GM18951 (cell line): Measurements from ENCODE around the gene ZCCHC14.
"Not testable (repeated sequence)": the region's sequence is repeated elsewhere in the genome, so short reads cannot be mapped to it uniquely, and the experiment has no call there.

Experiments used
- POLR2A ChIP-seq: IDR thresholded peaks from 4 replicates; pipeline ENCODE4 v1.6.1; 2011; ENCODE audit warnings: mild to moderate bottlenecking; ENCODE audit not compliant: insufficient read length, insufficient read depth; ENCODE audit errors: extremely low read depth
- in situ Hi-C: fragments of 300-500 bp; cut with MboI; formaldehyde crosslinking; loops from one replicate; pipeline ENCODE4 v1.12.0; 2022; ENCODE audit warnings: low sequenced_read_pairs, mixed read lengths, inconsistent platforms; ENCODE audit not compliant: unreplicated experiment

Gene ZCCHC14

GRCh38 chr16:87496447-87496801 is 3.6 kb upstream of the ZCCHC14 start:
- in situ Hi-C loops: no loop called here
- no peak for TF ChIP-seq POLR2A

DNA sequence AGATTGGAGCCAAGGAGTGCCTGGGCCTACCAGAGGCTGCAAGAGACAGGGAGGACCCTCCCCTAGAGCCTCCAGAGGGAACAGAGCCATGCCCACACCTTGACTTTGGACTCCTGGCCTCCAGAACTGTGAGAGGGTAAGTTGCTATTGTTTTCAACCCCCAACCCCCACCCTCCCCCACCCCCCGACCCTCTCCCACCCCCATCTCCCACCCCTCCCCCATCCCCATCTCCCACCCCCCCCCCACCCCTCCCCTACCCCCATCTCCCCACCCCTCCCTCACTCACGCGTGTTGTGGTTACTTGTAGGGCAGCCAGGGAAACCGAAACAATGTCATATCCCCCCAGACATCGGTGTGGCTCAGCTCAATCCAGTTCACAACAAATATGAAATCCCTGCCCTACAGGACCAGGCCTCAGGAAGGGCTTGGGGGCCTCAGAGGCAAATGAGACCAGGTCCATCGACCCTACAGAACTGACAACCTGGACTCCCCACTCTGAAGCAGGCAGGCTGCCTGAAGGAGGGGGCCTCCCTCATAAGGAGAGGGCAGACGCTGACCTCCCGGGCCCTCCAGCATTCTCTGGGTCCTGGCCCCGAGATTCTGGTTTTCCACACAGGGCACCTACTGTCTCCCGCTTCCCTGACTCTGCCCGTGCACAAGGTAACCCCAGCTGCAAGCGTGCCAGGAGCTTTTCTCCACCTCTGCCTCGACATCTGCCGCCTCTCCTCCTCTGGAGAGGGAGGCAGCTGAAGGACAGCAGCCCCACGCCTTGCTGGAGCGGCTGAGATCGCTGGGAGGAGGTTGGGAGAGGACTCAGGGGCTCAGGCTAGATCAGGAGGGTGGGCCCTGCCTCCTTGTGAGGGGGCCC is 3.0 kb upstream of the ZCCHC14 start:
- in situ Hi-C loops: no loop called here

GRCh38 chr16:87493608-87494280 is 920 bp upstream of the ZCCHC14 start:
- in situ Hi-C loops: no loop called here
- TF ChIP-seq POLR2A: no peak

More for the DNA sequence above, 3.0 kb upstream of the ZCCHC14 start:
- TF ChIP-seq POLR2A: no peak

DNA sequence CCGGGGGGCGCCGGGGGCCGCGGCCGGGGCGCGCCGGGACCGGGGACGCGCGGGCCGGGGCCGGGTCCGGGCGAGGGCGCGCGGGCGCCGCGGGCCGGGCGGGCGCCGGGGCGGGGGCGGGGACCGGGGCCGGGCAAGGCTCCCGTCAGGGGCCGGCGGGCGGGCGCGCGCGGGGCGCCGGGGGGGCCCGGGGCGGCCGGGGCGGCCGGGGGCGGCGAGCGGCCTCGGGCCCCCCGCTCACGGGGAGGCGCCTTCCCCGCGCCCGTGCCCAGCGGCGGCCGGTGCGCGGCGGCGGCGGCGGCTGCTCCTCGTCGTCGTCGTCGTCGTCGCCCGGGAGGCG is 563 bp downstream of the ZCCHC14 start:
- in situ Hi-C loops: no loop called here
- no peak for TF ChIP-seq POLR2A

DNA sequence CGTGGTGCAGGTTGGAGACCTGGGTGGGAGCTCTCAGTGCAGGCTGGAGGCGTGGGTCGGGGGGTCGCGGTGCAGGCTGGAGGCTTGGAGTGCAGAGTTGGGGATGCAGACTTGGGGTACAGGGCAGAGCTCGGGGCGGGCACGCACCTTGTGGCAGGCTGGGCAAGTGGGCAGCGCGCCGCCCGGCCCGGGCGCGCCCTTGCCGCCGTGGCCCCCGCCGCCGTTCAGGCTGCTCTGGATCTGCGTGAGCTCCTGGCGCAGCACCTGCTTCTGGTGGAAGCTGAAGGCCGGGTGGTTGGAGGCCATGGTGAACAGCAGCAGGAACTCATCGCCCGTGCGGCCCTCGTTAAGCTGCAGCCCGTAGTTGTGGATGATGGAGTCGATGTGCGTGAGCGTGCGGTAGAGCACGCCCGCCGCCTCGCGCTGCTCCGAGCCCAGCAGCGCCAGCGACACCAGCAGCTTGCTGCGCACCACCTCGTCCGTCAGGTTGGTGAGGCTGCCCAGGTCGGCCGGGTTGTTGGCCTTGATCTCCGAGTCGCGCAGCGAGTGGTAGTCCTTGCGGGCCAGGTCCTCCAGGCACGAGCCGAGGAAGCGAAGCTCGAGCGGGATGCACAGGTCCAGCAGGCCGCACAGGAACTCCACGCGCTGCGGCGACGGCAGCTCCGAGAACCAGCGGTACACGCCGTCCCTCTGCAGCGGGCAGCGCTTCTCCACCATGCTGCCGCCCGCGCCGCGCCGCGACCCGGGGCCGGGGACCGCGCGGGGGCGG is 1.1 kb downstream of the ZCCHC14 start:
- in situ Hi-C loops: no loop called here
- TF ChIP-seq POLR2A: no peak

- in situ Hi-C loops: not testable (repeated sequence)
Observed at GRCh38 chr16:87490799-87491521, 1.9 kb downstream of the ZCCHC14 start.

- TF ChIP-seq POLR2A: no peak
- in situ Hi-C loops: no loop called here
Observed at GRCh38 chr16:87490096-87490798, 2.6 kb downstream of the ZCCHC14 start.

DNA sequence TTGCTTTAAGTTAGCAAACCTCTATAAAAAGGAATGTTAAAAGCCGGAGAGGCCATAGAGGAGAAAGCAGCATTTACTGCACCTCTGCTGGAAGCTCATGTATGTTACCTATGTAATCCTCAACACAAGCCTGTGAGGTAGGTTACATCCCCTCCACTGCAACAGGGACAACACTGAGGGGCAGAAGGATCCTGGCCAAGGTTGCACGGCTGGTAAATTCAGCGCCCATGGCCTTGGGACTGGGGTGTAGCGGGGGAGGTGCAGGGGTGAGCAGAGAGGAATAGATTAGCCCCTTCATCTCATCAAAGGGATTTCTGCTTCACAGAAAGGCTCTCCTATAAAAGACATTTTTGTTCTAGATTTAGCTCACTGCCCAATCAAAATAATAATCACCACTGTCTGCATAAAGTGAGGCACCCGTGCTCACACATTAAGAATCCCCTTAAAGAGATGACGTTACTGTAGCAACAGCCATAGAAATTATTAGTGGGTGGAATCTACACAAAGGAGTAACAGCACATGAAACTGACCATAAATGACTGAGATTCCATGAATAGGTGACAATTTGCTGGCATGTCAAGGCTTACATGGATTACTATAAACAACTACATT is 3.3 kb downstream of the ZCCHC14 start:
- in situ Hi-C loops: no loop called here
- no peak for TF ChIP-seq POLR2A

- in situ Hi-C loops: not testable (repeated sequence)
Observed at GRCh38 chr16:87488960-87489359, 3.9 kb downstream of the ZCCHC14 start.

DNA sequence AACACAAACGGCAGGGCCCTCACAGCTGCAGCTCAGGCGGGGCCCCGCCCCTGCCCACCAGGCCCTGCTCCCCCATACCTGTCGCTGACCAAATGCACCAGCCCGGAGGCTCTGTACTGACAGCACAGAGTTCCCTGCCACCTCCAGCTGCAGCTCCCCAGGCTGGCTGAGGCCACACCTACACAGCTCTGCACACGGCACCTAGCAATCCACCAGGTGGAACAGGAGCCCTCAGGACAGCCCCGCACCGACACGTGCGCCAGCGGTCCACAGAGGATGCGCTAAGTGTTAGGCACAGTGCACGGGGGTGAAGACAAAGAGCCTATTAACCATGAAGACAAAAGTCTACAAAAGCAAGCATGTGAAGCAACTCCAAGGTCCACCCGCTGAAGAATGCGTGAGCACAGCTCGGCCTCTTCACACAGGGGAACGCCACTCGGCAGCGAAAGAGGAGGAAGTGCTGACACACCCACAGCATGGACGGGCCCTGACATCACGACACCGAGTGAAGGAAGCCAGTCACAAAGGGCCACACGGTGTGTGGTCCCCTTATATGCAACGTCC is 5.4 kb downstream of the ZCCHC14 start:
- no peak for TF ChIP-seq POLR2A
- in situ Hi-C loops: no loop called here

DNA sequence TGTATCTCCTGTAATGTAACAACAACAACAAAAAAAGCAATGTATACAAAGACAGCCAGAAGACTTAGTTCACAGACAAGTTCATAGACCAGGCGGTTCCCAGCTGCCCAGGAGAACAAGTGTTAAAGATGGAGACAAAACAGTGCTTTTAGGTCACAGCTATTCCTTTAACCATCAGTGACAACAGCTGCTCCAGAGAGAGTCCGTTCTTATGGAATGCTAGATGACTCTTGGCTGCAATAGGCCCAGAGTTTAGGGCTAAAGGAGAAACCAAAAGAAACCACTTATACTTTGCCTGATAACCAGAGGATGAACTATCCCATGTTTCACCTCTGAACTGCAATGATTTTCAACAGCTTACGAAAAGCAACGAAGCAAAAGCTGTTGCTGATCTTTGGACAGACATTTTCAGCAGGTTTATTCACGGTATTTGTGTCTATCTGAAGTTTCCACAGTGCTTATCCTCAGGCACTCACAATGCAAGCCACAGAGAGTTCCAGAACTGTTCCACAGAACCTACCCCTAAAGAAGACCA is 6.0 kb downstream of the ZCCHC14 start:
- in situ Hi-C loops: no loop called here
- no peak for TF ChIP-seq POLR2A

GRCh38 chr16:87486282-87486681 is 6.5 kb downstream of the ZCCHC14 start:
- TF ChIP-seq POLR2A: no peak
- in situ Hi-C loops: no loop called here

- in situ Hi-C loops: not testable (repeated sequence)
Observed at GRCh38 chr16:87485792-87486191, 7.0 kb downstream of the ZCCHC14 start.
